Stimulated activated CD8-positive, alpha-beta memory T cell treated with anti-CD3 and anti-CD28 coated beads, Interleukin-12 subunit alpha, Interleukin-12 subunit beta, amount 100 ng/mL, for 24 hours (primary cell): Measurements from ENCODE around the gene PCDHGB5.
"Not testable (repeated sequence)": the region's sequence is repeated elsewhere in the genome, so short reads cannot be mapped to it uniquely, and the experiment has no call there.

Experiments used
- DNase-seq: peaks from one replicate; pipeline ENCODE4 v3.0.0-alpha.2; 2020; ENCODE audit errors: extremely low read depth

The PCDHGB5 gene

GRCh38 chr5:141397756-141398551, at the start of gene PCDHGB5:
Gene PCDHGB5 (plus strand): TSS chr5:141397947. CDS start chr5:141398128, 181 bp downstream.
- not testable (repeated sequence) for DNase-seq

- no peak for DNase-seq
Observed at GRCh38 chr5:141349917-141350619, 47.7 kb upstream of the PCDHGB5 start, which contains the start of gene PCDHGB1. Gene PCDHGB1 (plus strand): TSS chr5:141350099. CDS start chr5:141350261, 162 bp downstream.

GRCh38 chr5:141351591-141351990, 46.2 kb upstream of the PCDHGB5 start:
- DNase-seq: no peak

- no peak for DNase-seq
Observed at GRCh38 chr5:141354900-141355469, 42.8 kb upstream of the PCDHGB5 start, which contains the start of gene PCDHGA4. Gene PCDHGA4 (plus strand): TSS chr5:141355021. CDS start chr5:141355108, 87 bp downstream.

- DNase-seq: no peak
Observed at GRCh38 chr5:141355641-141356040, 42.1 kb upstream of the PCDHGB5 start.

- DNase-seq: no peak
Observed at GRCh38 chr5:141356133-141356532, 41.6 kb upstream of the PCDHGB5 start.

GRCh38 chr5:141356950-141357349, 40.8 kb upstream of the PCDHGB5 start:
- no peak for DNase-seq

- no peak for DNase-seq
Observed at GRCh38 chr5:141359790-141360426, 37.8 kb upstream of the PCDHGB5 start, which contains the start of gene PCDHGB2. Gene PCDHGB2 (plus strand): TSS chr5:141359994. CDS start chr5:141360136, 142 bp downstream.

GRCh38 chr5:141360685-141361084, 37.1 kb upstream of the PCDHGB5 start:
- no peak for DNase-seq

- DNase-seq: no peak
Observed at GRCh38 chr5:141362719-141363118, 35.0 kb upstream of the PCDHGB5 start.

GRCh38 chr5:141363952-141364660, 33.6 kb upstream of the PCDHGB5 start, which contains the start of gene PCDHGA5:
Gene PCDHGA5 (plus strand): TSS chr5:141364162. CDS start chr5:141364331, 169 bp downstream.
- DNase-seq: no peak

GRCh38 chr5:141366016-141366896, 31.5 kb upstream of the PCDHGB5 start:
- DNase-seq: no peak

GRCh38 chr5:141369994-141370848, 27.5 kb upstream of the PCDHGB5 start, which contains the start of gene PCDHGB3:
Gene PCDHGB3 (plus strand): TSS chr5:141370242. CDS start chr5:141370395, 153 bp downstream.
- no peak for DNase-seq

- no peak for DNase-seq
Observed at GRCh38 chr5:141371572-141372475, 25.9 kb upstream of the PCDHGB5 start.

- no peak for DNase-seq
Observed at GRCh38 chr5:141373673-141374317, 24.0 kb upstream of the PCDHGB5 start, which contains the start of gene PCDHGA6. Gene PCDHGA6 (plus strand): TSS chr5:141373891. CDS start chr5:141374084, 193 bp downstream.

GRCh38 chr5:141374627-141375026, 23.1 kb upstream of the PCDHGB5 start:
- DNase-seq: no peak
